HG03378 (cell line): ENCODE results near the gene FREM1.

Source experiments
- ATAC-seq: cut with Tn5 transposase; IDR thresholded peaks from one replicate; pipeline ENCODE4 v1.9.1; 2021; ENCODE audit warnings: mild to moderate bottlenecking, moderate library complexity; ENCODE audit not compliant: unreplicated experiment

Gene FREM1

GRCh38 chr9:14710804-14711203 is 199.4 kb downstream of the FREM1 start:
- ATAC-seq: no peak

- ATAC-seq: peak; percentile 75
Measured at GRCh38 chr9:14706530-14707140, 203.6 kb downstream of the FREM1 start.

GRCh38 chr9:14705079-14705478 is 205.1 kb downstream of the FREM1 start:
- ATAC-seq: no peak

- ATAC-seq: no peak
Measured at GRCh38 chr9:14704281-14704680, 205.9 kb downstream of the FREM1 start.

- no peak for ATAC-seq
Measured at GRCh38 chr9:14702200-14702720, 208.0 kb downstream of the FREM1 start.

- ATAC-seq: peak; percentile 54
Measured at GRCh38 chr9:14693251-14693861, 216.9 kb downstream of the FREM1 start, which contains the start of gene ZDHHC21. TSS of gene ZDHHC21 (minus strand) at chr9:14693432. CDS start at chr9:14674340, 19,092 bp downstream.

- peak; percentile 28 for ATAC-seq
Measured at GRCh38 chr9:14692470-14693250, 217.6 kb downstream of the FREM1 start.

GRCh38 chr9:14690948-14691730 is 219.1 kb downstream of the FREM1 start:
- ATAC-seq: no peak

- ATAC-seq: no peak
Measured at GRCh38 chr9:14687042-14687719, 223.0 kb downstream of the FREM1 start.

- ATAC-seq: no peak
Measured at GRCh38 chr9:14686168-14686567, 224.1 kb downstream of the FREM1 start.
